Cerebellar cortex (tissue), 1 donor: Measurements from ENCODE around the gene BBOF1.
A peak's percentile ranks its signal among the peaks of the same experiment; 100 is the strongest.

ENCODE experiments used
- DNase-seq: peaks from one replicate; pipeline ENCODE4 v3.0.0-alpha.2; 2015; ENCODE audit warnings: low spot score

Gene BBOF1

DNA sequence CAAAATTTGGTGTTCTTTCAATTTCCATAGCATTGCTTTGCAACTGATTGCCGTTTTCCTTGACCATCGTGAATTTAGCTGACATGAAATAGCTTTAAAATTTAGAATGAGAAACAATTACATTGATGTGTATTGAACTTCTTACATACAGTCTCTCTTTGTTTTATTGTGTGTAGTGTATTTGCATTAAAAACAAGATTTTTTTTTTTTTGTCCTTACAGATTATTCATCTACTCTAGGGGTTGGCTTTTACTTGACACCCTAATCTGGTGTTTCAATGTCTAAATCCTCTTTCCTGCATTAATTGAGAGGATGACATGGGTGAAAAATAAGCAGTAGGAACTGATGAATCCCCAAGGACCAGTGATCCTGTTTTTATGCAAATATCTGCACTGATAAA lies 86.2 kb downstream of the BBOF1 start:
- DNase-seq, result no peak

DNA sequence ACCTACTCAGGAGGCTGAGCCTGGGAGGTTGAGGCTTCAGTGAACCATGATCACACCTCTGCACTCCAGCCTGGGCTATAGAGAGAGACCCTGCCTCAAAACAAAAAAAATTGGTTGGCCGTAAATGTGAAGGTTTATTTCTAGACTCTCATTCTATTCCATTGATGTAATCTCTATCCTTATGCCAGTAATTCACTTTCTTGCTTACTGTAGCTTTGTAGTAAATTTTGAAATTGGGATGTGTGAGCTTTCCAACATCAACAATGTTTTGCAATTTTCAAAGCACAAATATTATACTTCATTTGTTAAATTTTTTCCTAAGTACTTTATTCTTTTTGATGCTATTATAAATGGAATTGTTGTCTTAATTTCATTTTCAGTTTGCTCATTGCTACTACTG lies 90.2 kb downstream of the BBOF1 start:
- DNase-seq, result no peak

DNA sequence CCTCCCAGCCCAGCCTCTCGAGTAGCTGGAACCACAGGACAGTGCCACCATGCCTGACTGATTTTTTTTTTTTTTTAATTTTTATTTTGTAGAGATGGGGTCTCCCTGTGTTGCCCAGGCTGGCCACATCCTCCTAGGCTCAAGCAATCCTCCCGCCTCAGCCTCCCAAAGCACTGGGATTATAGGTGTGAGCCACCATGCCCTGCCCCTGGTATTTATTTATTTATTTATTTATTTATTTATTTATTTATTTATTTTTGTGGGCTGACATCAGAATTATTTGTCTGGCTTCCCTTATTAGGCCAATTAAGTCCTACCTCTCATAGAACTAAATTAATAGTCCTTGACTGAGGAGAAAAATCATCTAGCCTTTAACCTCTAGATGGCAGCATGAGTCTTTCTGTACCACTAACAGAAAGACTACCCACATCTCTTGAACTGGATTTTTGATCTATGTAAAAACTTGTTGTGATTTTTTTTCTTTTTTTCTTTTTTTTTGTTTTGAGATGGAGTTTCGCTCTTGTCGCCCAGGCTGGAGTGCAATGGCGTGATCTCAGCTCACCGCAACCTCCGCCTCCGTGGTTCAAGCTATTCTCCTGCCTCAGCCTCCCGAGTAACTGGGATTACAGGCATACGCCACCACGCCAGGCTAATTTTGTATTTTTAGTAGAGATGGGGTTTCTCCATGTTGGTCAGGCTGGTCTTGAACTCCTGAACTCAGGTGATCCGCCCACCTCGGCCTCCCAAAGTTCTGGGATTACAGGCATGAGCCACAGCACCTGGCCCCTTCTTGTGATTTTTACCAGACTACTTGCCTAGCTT lies 92.5 kb downstream of the BBOF1 start:
- peak; percentile 63 for DNase-seq
